Spleen (tissue), 11 donors: ENCODE results near the gene HSDL2. TPM values are rescaled to one million over a fixed set of nuclear protein-coding genes. Genes with fewer than 3 reads are reported as not detected.

Experiments
- DNase-seq: peaks from one replicate; pipeline ENCODE4 v3.0.0-alpha.2; 2020
- H3K27ac ChIP-seq, 8 donors: fragments of 200-600 bp; sonication (generic) in 7 of 8; 1 replicate in 4 of 8; 2 replicates in 4 of 8; pipeline versions ENCODE4 v1.5.0 to v1.8.0; 2016 to 2021; ENCODE audit warnings: inconsistent platforms in 4 of 8, mild to moderate bottlenecking in 4 of 8, moderate library complexity in 1 of 8
- H3K27me3 ChIP-seq, 7 donors: fragments of 200-600 bp; sonication (generic) in 6 of 7; replicated peaks in 1 of 7; 1 replicate in 4 of 7; 2 replicates in 3 of 7; pipeline versions ENCODE4 v1.5.0 to v1.8.0; 2016 to 2021; ENCODE audit warnings: inconsistent platforms in 3 of 7, mild to moderate bottlenecking in 1 of 7
- H3K36me3 ChIP-seq, 6 donors: fragments of 200-600 bp; sonication (generic) in 5 of 6; 1 replicate in 4 of 6; 2 replicates in 2 of 6; pipeline versions ENCODE4 v1.5.0 to v1.8.0; 2016 to 2021; ENCODE audit warnings: inconsistent platforms in 2 of 6
- H3K4me1 ChIP-seq, 6 donors: fragments of 200-600 bp; sonication (generic) in 5 of 6; 1 replicate in 3 of 6; 2 replicates in 3 of 6; pipeline versions ENCODE4 v1.5.0 to v1.8.0; 2016 to 2021; ENCODE audit warnings: inconsistent platforms in 3 of 6
- H3K4me3 ChIP-seq, 8 donors: fragments of 200-600 bp; sonication (generic) in 7 of 8; 1 replicate in 4 of 8; 2 replicates in 4 of 8; pipeline versions ENCODE4 v1.5.0 to v1.8.0; 2016 to 2021; ENCODE audit warnings: inconsistent platforms in 4 of 8, mild to moderate bottlenecking in 4 of 8, moderate library complexity in 2 of 8
- H3K9me3 ChIP-seq, 8 donors: fragments of 200-600 bp; sonication (generic) in 7 of 8; 1 replicate in 4 of 8; 2 replicates in 4 of 8; pipeline versions ENCODE4 v1.5.0 to v1.8.0; 2016 to 2021; ENCODE audit warnings: inconsistent platforms in 4 of 8
- POLR2A ChIP-seq, 3 donors: fragments of 450-650 bp; IDR thresholded peaks; one replicate each; pipeline ENCODE4 v1.5.1; 2017; ENCODE audit warnings: antibody characterized with exemption in 3 of 3, mild to moderate bottlenecking in 1 of 3
- POLR2AphosphoS5 ChIP-seq, 3 donors: sonication (generic); formaldehyde crosslinking; IDR thresholded peaks; one replicate each; pipeline ENCODE4 v1.5.1; 2017; ENCODE audit warnings: antibody characterized with exemption in 3 of 3
- WGBS, 5 donors: extraction: QIAGEN DNeasy Blood & Tissue Kit in 3 of 5; methylation state at CpG; one replicate each; pipeline versions ENCODE4 v1.1.5 to v1.1.7; 2013 to 2018; 5-methylcytosine and 5-hydroxymethylcytosine counted together
- intact Hi-C: fragments of 100-400 bp; cut with DNase I; formaldehyde crosslinking; loops from one replicate; pipeline ENCODE4 v1.15.0; 2023; ENCODE audit warnings: low total_unique reads
- polyA plus RNA-seq, 3 donors: library from polyadenylated mRNA; stranded (reverse); fragments of 200-250 nt; gene quantifications; one replicate each; pipeline ENCODE4 v1.2.1, GENCODE V29; 2013
- total RNA-seq, 7 donors: library from RNA; depleted of rRNA in 3 of 7; stranded (reverse); fragments of >200 nt in 3 of 7; fragmentation: NEBNext Ultra II Directional in 4 of 7; extraction: Animal tissue kit (Norgen Biotek cat#: 25700) in 4 of 7; gene quantifications; one replicate each; pipeline versions ENCODE4 v1.1.0 to v1.2.1, GENCODE V29; 2016 to 2021
- TF ChIP-seq, protein P1 (sequence below), 11 experiments: fragments of 200-600 bp in 7 of 11; fragments of 450-650 bp in 4 of 11; sonication (generic) in 4 of 11; IDR thresholded peaks in 8 of 11; conservative IDR thresholded peaks in 3 of 11; 1 replicate in 7 of 11; 2 replicates in 4 of 11; pipeline versions ENCODE4 v1.4.0 to v1.8.0; 2016 to 2021; ENCODE audit warnings: antibody characterized with exemption in 11 of 11, inconsistent platforms in 4 of 11, mild to moderate bottlenecking in 1 of 11
- donor health status: healthy with polysubstance abuse.
- donor health status: DM: no; HTN: no; CAD: no; lungs with moderate emphysema.
- donor health status: DM: no; HTN: no; CAD: no.
- donor health status: Bipolar disorder and iron deficiency.
- donor health status: healthy.
- donor health status: DM: no; HTN: no; CAD: no.
- donor health status: DM: yes; HTN: yes; CAD: no.

HSDL2 gene
- total and polyA plus RNA-seq, 10 donors = 11.2 to 42.6 (median 30.3) TPM

DNA sequence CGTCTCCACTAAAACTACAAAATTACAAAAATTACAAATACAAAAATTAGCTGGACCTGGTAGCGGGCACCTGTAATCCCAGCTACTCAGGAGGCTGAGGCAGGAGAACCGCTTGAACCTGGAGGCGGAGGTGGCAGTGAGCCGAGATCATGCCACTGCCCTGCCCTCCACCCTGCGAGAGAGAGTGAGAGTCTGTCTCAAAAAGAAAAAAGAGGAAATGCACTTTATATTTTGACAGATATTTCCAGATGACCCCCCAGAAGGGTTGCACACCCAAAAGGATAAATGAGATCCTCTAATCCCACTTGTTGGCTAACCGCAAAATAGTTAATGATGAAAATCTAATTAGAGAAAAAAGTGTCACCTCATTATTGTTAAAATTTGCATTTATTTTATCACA, 2.2 kb downstream of the HSDL2 start:
- Histone ChIP-seq H3K27ac (no peak overlapping the region), H3K27me3 (no peaks in the 10 kb centered on the region), H3K4me3 (no peak overlapping the region), H3K4me1 (peaks cover 20 to 87% (median 69%) of the 10 kb centered on the region in 6 donors), H3K9me3 (no peaks in the 10 kb centered on the region), H3K36me3 (no peaks in the 10 kb centered on the region)
- 92 to 95% (median 93%) methylated on average over 7 of the region's 7 CpGs for WGBS, 5 donors
- DNase-seq = no peak
- TF ChIP-seq, protein P1, sequence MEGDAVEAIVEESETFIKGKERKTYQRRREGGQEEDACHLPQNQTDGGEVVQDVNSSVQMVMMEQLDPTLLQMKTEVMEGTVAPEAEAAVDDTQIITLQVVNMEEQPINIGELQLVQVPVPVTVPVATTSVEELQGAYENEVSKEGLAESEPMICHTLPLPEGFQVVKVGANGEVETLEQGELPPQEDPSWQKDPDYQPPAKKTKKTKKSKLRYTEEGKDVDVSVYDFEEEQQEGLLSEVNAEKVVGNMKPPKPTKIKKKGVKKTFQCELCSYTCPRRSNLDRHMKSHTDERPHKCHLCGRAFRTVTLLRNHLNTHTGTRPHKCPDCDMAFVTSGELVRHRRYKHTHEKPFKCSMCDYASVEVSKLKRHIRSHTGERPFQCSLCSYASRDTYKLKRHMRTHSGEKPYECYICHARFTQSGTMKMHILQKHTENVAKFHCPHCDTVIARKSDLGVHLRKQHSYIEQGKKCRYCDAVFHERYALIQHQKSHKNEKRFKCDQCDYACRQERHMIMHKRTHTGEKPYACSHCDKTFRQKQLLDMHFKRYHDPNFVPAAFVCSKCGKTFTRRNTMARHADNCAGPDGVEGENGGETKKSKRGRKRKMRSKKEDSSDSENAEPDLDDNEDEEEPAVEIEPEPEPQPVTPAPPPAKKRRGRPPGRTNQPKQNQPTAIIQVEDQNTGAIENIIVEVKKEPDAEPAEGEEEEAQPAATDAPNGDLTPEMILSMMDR (IDR thresholded peaks at IDR 0.05 in 8 of 11, conservative IDR thresholded peaks at IDR 0.05 in 3 of 11) = no peak
- intact Hi-C loops = no loop called here

DNA sequence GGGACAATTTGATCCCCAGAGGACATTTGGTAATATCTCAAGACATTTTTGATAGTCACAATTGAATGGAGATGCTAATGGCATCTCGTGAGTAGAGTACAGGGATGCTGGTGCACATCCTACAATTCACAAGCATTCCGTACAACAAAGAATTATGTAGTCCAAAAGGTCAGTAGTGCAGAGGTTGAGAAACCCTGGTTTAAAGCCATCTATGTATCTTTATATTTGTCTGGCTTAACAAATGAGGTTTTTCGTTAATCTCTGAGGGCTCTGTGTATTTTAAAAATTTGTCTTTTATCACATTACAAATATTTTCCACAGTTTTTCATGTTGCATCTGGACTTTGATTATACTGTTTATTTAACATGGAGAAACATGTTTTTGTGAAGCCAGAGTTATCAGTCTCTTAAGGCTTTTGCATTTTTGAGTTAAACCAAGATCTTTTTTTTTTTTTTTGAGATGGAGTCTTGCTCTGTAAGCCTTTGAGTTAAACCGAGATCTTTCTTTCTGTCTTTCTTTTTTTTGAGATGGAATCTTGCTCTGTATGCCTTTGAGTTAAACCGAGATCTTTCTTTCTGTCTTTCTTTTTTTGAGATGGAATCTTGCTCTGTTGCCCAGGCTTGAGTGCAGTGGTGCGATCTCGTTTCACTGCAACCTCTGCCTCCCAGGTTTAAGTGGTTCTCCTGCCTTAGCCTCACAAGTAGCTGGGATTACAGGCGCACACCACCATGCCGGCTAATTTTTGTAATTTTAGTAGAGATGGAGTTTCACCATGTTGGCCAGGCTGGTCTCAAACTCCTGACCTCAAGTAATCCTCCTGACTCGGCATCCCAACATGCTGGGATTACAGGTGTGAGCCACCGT, 2.8 kb downstream of the HSDL2 start:
- TF ChIP-seq POLR2AphosphoS5 (IDR thresholded peaks at IDR 0.05) (no peak), POLR2A (IDR thresholded peaks at IDR 0.05) (no peak)
- TF ChIP-seq, protein P1 (IDR thresholded peaks at IDR 0.05 in 8 of 11, conservative IDR thresholded peaks at IDR 0.05 in 3 of 11) = no peak
- Histone ChIP-seq H3K9me3 (no peaks in the 10 kb centered on the region), H3K4me3 (no peak overlapping the region), H3K27ac (no peak overlapping the region), H3K27me3 (no peaks in the 10 kb centered on the region), H3K4me1 (peaks cover 17 to 87% (median 62%) of the 10 kb centered on the region in 6 donors), H3K36me3 (peaks cover 0 to 5% (median 0%) of the 10 kb centered on the region in 6 donors)
- intact Hi-C loops = no loop called here
- no peak for DNase-seq
- 79 to 88% (median 87%) methylated on average over 11 of the region's 11 CpGs for WGBS, 5 donors

DNA sequence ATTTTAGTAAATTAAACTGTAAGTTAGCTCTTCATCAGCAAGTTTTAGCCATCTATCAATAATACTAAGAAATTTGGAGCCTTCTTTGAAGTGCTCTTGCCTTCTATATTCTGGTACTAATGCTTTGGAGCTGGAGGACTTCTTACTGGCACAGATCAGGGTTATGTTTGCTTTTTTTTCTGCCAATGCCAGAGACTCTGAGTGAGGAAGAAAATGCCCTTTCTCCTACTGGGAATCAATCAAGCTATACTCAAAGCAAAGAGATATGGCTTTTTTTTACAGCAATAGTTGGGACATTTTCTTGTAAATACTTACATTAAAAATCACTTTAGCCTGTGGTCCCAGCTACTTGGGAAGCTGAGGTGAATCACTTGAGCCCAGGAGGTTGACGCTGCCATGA, 4.3 kb downstream of the HSDL2 start:
- Histone ChIP-seq H3K9me3 (no peaks in the 10 kb centered on the region), H3K27me3 (no peaks in the 10 kb centered on the region), H3K27ac (peak overlapping the region in 7 of 8 donors; percentile 33 to 76 (median 72)), H3K4me1 (peaks cover 15 to 73% (median 49%) of the 10 kb centered on the region in 6 donors), H3K36me3 (peaks cover 0 to 8% (median 0%) of the 10 kb centered on the region in 6 donors), H3K4me3 (peak overlapping the region in 1 of 8 donors; percentile 3)
- WGBS, 5 donors = 70 to 89% (median 83%) methylated on average over 1 of the region's 1 CpG
- TF ChIP-seq POLR2AphosphoS5 (IDR thresholded peaks at IDR 0.05) (no peak), POLR2A (IDR thresholded peaks at IDR 0.05) (no peak)
- TF ChIP-seq, protein P1 (IDR thresholded peaks at IDR 0.05 in 8 of 11, conservative IDR thresholded peaks at IDR 0.05 in 3 of 11) = no peak
- intact Hi-C loops = no loop called here
- no peak for DNase-seq

DNA sequence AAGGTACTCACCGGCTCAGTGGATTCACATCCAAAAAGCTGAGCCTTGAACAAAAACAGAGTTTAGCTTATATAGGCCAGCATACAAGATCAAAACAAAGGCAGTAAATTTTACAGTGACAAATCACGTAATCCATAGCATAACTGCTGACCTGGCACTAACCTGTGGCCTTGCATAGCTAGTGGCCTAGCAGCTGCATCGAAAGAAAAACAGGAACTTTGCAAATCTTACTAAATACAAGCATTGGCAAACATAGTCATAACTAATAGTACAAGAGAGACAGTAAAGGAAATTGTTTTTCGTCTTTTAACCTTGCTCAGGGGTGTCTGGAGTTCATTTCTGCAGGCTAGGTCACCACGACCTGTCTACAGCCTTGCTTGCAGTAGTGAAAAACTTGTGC, 4.8 kb downstream of the HSDL2 start:
- peaks cover 0 to 8% (median 0%) of the 10 kb centered on the region in 6 donors for H3K36me3 ChIP-seq
- H3K27me3 ChIP-seq = no peaks in the 10 kb centered on the region
- H3K4me1 ChIP-seq = peaks cover 15 to 73% (median 49%) of the 10 kb centered on the region in 6 donors
- H3K4me3 ChIP-seq = peak overlapping the region in 1 of 8 donors; percentile 3
- no peaks in the 10 kb centered on the region for H3K9me3 ChIP-seq
- 31 to 42% (median 36%) methylated on average over 5 of the region's 5 CpGs for WGBS, 5 donors
- H3K27ac ChIP-seq = peak overlapping the region in 7 of 8 donors; percentile 33 to 76 (median 72)
- intact Hi-C loops = no loop called here
- DNase-seq = no peak
- TF ChIP-seq POLR2AphosphoS5 (IDR thresholded peaks at IDR 0.05) = peak in 1 of 3 donors; percentile 53
- TF ChIP-seq, protein P1 (IDR thresholded peaks at IDR 0.05 in 8 of 11, conservative IDR thresholded peaks at IDR 0.05 in 3 of 11) = no peak
